GM18907 (cell line): ENCODE results near the gene GPR179.

ENCODE experiments used
- ATAC-seq: cut with Tn5 transposase; IDR thresholded peaks from one replicate; pipeline ENCODE4 v1.9.1; 2021; ENCODE audit warnings: mild to moderate bottlenecking, moderate library complexity; ENCODE audit not compliant: unreplicated experiment

GPR179 gene, protein sequence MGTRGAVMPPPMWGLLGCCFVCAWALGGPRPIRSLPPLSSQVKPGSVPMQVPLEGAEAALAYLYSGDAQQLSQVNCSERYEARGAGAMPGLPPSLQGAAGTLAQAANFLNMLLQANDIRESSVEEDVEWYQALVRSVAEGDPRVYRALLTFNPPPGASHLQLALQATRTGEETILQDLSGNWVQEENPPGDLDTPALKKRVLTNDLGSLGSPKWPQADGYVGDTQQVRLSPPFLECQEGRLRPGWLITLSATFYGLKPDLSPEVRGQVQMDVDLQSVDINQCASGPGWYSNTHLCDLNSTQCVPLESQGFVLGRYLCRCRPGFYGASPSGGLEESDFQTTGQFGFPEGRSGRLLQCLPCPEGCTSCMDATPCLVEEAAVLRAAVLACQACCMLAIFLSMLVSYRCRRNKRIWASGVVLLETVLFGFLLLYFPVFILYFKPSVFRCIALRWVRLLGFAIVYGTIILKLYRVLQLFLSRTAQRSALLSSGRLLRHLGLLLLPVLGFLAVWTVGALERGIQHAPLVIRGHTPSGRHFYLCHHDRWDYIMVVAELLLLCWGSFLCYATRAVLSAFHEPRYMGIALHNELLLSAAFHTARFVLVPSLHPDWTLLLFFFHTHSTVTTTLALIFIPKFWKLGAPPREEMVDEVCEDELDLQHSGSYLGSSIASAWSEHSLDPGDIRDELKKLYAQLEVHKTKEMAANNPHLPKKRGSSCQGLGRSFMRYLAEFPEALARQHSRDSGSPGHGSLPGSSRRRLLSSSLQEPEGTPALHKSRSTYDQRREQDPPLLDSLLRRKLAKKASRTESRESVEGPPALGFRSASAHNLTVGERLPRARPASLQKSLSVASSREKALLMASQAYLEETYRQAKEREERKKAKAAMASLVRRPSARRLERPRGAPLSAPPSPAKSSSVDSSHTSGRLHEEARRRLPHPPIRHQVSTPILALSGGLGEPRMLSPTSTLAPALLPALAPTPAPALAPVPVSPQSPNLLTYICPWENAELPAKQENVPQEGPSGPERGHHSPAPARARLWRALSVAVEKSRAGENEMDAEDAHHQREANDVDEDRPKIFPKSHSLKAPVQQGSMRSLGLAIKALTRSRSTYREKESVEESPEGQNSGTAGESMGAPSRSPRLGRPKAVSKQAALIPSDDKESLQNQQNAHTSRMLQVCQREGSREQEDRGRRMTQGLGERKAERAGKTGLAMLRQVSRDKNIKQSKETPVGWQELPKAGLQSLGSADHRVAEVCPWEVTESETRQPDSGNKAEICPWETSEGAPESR (N-terminal part only)

GRCh38 chr17:38343608-38344419 lies at the start of gene GPR179:
GPR179 (minus strand) TSS chr17:38343956; CDS start chr17:38343789, 167 bp downstream.
- no peak for ATAC-seq

DNA sequence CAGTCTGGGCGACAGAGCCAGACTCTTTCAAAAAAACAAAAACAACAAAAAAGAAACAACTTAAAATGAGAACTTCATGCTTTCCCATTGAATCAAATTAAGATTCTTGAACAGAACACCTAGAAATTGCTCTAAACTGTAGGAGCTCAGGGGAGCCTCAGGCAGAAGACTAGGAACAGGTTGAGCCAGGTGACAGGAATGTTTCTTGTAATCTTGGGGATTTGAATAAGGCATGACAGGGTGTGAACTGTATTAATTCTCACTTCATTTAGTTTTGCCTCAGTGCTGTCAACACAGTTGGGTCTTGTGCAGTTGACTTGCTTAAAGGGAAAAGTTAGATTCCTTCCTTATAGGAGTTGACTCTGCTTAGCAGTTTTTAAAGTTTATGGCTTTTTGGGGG lies 35.7 kb upstream of the GPR179 start:
- ATAC-seq = no peak

DNA sequence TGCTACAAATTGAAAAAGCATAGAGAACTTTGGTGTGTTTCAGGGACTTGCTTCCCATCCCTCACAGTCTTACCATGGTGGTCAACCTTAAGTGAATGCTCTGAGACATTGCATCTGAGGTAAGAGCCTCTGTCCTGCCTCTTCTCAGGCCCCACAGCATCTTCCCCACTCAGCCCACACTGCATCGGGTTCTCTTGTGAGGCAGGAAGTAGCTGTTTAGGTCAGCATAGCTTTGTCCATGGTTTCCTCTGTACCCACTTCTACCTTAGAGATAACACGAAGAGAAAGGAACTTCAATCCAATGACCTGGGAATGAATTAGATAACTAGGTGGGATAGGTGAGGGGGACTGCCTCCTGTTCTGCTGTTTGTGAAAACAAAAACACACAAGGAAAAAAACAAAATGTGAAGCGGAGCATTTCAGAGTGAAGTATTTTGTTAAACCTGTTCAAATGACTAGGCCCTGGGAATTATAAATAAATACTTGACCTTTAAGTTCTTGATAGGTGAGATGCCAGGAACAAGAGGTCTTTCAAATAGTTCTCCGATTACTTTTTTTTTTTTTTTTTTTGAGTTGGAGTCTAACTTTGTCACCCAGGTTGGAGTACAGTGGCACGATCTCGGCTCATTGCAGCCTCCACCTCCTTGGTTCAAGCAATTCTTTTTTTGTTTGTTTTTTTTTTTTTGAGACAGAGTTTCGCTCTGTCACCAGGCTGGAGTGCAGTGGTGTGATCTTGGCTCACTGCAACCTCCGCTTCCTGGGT lies 25.5 kb upstream of the GPR179 start:
- no peak for ATAC-seq

DNA sequence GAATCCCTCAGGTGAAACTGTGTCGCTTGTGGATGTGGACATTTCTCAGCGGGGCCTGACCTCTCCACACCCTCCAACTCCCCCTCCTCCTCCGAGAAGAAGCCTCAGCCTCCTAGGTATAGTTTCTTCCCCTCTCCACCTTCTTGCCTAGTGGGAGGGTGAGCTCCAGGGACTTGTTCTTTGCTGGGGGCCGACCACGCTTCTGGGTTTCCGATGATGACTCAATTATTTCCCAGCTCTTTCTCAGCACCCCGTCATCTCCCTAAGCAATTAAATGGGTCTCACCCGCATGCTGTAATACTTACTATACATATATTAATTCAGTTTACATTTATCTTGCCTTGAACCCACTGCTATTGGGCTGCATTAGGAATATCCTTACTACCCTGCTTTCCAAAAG lies 21.0 kb upstream of the GPR179 start:
- no peak for ATAC-seq

DNA sequence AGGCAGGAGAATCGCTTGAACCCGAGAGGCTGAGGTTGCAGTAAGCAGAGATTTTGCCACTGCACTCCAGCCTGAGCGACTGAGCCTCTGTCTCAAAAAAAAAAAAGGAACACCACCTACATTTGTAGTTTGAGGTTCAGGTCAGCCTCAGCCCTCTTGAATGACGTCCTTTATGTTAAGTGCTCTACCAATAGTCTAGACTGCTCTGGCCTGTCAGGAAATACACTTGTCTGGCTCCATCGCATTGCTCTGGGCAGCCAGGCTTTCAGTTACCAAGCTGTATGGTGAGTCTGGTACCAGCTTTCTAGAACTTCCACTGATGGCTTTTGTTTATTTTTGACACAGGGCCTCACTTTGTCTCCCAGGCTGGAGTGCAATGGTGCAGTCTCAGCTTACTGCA lies 19.3 kb upstream of the GPR179 start:
- no peak for ATAC-seq

DNA sequence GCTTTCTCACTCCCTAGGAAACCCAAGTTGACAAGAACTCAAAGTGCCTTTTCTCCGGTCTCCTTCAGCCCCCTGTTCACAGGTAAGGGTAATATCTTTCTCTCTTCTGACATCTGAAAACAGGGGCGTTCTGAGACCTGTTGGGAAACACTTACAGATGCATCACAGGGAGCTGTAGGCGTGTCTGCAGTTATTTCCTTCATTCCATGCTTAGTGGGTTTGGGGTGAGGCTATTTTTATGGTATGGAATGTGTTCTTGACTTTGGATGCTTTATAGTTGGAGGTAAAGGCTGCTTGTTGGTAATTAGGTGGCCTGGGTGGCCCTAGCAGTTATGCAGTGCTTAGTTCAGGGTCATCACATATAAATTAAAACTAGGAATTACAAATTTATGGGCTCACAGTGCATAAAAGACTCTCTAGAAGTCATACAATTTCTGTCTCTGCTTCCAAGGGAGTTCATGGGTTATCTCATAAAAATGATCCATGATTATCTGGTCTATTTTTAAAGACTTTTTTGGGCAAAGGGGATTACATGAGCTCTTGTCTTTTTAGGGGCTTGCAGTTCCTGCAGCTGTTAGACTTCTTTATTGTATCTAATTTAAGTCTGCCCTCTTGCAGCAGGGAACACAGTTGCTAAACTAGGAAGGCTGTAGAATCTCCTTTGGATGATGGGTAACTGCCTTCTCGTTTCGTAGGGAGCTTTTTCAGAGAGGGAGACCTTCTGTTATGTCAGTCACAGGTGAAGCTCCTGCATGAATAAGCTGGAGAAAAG lies 18.1 kb upstream of the GPR179 start:
- ATAC-seq = no peak

GRCh38 chr17:38358586-38359513 lies 15.1 kb upstream of the GPR179 start:
- ATAC-seq = no peak

GRCh38 chr17:38357486-38358123 lies 13.8 kb upstream of the GPR179 start:
- ATAC-seq = no peak

GRCh38 chr17:38355251-38355650 lies 11.5 kb upstream of the GPR179 start:
- no peak for ATAC-seq

DNA sequence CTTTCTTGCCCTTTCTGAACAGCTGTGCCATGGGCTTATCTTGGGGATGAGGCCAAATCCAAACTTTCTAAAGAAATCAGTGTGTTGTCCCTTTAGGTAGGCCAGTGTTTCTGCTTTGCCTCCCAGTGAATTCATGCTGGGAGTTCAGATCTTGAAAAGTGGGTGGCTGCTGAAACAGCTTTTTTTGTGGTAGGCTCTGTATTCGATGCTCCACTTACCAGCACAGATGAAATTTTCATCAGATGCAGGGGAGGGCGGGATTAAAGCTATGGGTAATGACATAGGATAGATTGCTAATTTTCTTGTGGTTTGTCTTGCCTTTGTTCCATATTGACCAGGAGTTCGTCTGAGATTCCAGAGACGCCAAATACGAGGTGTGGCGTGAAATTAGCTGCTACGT lies 10.7 kb upstream of the GPR179 start:
- no peak for ATAC-seq

- no peak for ATAC-seq
Observed at GRCh38 chr17:38353668-38354067, 9.9 kb upstream of the GPR179 start.

DNA sequence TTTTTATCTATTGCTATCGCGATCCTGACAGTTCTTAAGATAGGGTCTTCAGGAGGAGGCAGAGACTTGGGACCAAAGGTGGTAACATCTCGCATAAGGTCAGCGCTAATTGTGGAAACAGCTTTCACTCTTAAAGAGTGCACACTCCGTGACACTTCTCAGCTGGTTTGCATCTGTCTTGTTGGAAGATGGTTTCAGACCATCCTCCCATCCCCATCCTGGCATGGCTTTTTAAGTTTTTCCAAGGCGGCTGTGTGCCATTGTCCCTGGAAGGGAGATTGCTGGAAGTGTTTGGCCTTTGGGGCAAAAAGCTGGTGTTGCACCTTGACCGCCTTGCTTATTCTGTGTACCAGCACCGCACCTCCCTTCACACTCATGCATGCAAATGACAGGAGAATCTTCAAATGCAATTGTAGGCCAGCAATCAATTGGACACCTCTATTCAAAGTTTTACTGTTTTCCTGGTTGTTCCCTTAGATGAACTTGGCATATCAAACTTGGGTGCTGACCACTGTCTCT lies 9.4 kb upstream of the GPR179 start:
- no peak for ATAC-seq

- peak; percentile 21 for ATAC-seq
Observed at GRCh38 chr17:38352245-38353085, 8.7 kb upstream of the GPR179 start.

- ATAC-seq = peak; percentile 83
Observed at GRCh38 chr17:38351412-38352222, 7.9 kb upstream of the GPR179 start, which contains the start of gene SOCS7. SOCS7 (plus strand) TSS chr17:38351844; CDS start chr17:38352053, 209 bp downstream.

DNA sequence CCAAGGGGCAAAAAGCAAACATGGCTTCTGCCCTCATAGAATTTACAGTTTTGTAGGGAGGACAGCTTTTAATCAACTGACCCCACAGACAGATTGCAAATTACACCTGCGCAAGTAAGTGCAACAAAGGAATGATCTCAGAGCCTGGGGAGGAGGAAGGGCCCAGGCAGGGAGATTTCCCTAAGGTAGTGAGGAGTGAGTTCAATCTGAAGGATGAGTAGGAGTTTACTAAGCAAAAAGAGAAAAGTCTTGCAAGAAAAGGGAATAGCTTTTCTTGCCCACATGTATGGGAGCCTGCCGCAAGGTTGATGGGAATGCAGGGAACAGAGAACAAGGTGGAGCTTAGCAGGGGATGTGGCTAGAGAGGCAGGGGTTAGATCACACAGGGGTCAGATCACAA lies 6.3 kb upstream of the GPR179 start:
- ATAC-seq = no peak
